ENCODE results near the gene CNTNAP2.

DNA sequence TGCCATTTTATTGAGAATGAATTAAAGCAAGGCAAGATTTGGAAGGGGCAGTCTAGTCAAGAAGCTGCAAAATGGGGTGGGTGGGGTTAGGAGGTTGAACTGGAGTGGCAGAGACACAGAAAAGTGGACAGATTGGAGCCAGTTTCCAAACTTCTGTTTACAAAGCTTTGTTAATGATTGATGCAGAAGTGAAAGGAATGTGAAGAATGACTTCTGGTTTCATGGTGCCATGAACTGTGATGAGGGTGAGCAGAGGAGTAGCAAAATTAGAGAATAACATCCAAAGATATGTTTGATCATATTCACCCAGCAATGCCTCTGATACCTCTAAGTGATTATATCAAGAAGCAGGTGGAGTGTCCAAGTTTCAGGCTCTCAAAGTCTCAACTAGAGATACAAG lies 1356.0 kb downstream of the CNTNAP2 start:
- TF ChIP-seq CTCF (IDR thresholded peaks at IDR 0.05 in 4 of 5, conservative IDR thresholded peaks at IDR 0.05 in 1 of 5) (no peak), POLR2A (IDR thresholded peaks at IDR 0.05) (no peak)

Measured in gastrocnemius medialis (tissue), 4 donors.